GM19452 (cell line): ENCODE data around the gene NIPAL1.

ENCODE experiments used
- ATAC-seq: cut with Tn5 transposase; IDR thresholded peaks from one replicate; pipeline ENCODE4 v1.9.1; 2021; ENCODE audit not compliant: unreplicated experiment

The NIPAL1 gene

GRCh38 chr4:48058617-48059530 lies 42.3 kb downstream of the NIPAL1 start:
- no peak for ATAC-seq

- peak; percentile 46 for ATAC-seq
Observed at GRCh38 chr4:48064349-48064748, 47.8 kb downstream of the NIPAL1 start.

GRCh38 chr4:48065587-48066052 lies 49.0 kb downstream of the NIPAL1 start:
- peak; percentile 71 for ATAC-seq

DNA sequence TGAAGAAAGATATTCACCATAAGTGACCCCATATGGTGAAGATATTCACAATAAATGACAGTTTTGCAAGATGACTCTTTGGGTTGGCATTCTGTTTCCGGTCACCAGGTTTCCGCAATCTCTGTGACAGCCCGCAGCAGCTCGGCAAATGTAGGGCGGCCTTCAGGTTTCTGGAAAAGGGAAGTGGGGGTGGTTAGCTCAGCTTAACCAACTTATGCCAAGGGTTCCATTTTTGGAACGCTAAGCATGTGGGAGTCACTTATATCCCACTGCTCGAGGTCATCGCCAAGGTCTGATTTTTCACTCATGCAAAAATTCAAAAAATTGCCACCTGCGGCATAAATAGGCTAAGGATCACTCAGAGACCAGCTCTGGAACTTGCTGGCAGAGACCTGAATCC lies 51.0 kb downstream of the NIPAL1 start:
- no peak for ATAC-seq

DNA sequence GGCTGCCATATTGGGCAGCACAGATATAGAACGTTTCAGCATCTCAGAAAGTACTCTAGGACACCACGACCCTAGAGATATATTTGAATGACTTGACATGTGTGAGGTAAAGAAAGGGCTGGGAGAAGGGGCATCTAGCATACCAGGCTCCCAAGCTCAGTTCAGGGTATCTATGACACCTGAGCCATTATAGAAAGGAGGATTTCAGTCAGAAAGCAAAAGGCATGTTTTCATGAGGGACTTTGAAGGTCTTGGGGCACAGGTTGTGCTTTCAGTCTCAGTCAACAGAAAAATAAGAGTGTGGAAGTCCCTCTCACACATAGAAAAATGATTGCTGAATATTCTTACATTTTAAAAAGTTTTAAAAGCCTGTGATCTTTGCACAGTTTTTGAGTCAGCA lies 51.6 kb downstream of the NIPAL1 start:
- ATAC-seq: no peak

- no peak for ATAC-seq
Observed at GRCh38 chr4:48069026-48069425, 52.5 kb downstream of the NIPAL1 start.

DNA sequence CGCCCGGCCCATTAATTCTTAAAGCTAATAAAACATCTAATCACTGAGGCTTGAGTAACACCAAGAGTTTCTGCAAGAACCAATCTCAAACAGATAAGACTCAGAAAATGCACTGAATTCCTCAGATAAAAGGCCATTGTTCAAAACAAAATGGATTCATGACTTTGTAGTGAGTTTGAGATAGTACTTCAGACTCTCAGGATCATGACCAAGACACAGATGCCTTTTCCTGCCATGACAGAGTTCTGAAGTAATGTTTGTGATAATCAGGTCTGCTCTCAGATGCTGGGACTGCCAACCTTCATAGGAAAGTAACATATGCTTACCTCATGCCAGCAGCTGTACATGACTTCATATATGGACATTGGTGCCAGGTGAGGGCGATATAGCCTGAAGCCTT lies 54.6 kb downstream of the NIPAL1 start:
- ATAC-seq: no peak

DNA sequence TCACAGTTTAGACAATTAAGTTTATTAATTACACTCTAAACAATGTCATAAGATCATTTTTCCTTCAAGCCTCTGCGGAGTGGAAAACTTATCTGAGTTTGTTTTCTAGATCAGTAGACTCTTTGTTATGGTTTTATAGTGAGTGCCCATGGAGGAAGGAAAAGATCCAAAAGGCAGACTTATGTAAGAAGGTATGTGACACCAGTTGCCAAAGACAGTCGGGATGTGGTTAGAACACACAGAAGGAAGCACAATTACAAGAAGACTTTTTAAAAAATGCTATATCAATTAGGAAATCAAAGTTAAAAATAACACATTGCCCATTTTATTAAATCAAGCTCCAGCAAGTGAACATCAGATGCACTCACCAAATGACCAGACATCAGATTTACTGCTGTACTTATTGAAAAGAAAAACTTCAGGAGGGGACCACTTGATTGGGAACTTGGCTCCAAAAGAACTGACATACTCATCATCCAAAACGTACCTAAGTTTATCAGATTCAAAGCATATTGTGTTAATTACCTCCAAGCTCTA lies 57.1 kb downstream of the NIPAL1 start:
- ATAC-seq: no peak

- no peak for ATAC-seq
Observed at GRCh38 chr4:48074657-48075056, 58.1 kb downstream of the NIPAL1 start.

DNA sequence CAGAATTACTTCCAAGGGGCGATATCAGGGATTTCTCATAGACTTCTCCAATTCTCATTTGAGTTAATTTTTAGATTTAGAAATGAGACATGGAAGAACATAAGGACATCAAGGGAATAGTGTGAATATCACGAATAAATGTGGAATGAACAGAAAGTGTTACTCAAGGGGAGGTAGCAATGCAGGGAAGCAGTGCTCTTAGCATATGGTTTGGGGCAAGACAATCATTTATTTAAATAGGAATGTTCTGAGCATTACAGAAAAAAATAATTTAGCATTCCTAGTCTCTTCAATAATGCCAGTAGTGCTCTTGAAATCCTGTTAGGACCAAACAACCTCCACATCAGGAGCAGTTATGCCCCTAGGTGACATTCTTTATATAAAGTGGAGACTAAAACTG lies 61.9 kb downstream of the NIPAL1 start:
- ATAC-seq: no peak

GRCh38 chr4:48078862-48079655 lies 62.5 kb downstream of the NIPAL1 start:
- no peak for ATAC-seq

- no peak for ATAC-seq
Observed at GRCh38 chr4:48079972-48080391, 63.4 kb downstream of the NIPAL1 start.

DNA sequence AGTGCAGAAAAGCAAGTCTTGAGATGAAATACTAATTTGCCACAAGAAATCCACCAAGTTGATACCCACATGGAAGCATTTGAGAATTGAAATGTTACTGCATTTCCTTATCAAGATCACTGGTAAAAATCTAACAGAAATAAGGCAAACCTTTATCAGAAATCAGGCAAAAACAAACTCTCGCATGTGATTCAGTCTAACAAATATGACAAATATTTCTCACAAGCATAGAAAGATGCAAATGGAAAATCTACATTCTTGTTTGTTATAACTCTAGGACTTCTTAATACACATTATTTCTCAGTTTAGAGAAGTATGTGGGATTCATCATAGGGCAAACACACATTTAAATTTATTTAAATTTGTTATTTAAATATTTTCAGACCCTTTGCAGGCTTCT lies 64.6 kb downstream of the NIPAL1 start:
- ATAC-seq: no peak

DNA sequence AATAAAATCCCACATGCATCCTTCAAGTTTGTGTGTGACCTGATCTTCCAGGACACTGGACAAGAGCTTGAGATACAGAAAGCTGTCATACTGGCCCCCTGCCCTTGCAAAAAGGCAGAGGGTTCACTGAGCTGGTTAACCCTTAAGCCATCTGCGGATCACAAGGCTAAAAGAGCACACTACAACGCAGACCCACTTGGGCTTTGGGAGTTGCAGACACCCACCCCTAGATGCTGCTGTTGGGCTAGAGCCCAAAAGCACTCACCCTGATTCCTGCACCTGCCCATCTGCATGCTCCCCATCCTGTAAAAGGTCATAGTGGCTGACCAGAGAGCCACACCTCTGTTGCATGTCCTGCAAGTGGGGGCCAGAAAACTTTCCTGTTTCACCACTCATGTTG lies 66.4 kb downstream of the NIPAL1 start:
- ATAC-seq: no peak

DNA sequence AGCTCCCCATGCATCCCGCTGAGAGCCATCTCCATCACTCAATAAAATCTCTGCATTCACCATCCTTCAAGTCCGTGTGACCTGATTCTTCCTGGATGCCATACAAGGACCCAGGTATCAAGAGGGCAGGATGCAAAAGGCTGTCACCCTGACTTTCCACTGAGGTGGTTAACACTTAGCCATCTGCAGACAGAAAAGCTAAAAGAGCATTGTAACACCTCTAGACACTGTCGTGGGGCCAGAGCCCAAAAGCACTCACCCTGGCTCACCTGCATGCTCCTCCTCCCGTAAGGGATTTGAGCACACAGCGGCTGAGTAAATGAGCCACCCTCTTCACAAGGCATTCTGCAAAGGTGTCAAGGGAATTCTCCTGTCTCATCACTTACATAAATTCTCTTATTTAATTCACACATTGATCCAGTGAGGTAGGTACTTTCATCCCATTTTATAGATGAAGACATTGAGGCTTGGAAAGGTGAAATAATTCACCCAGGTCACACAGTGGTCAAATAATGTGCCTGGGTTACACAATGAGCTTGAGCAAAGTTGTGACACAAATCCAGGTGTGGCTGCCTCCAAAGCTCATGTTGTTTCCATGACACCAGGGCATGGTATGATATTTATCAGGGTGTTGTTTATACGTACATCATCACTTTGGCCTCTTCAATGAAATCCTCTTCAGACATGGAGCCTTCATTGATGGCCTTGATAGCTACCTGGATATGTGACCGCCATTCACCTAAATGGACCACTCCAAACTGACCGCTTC lies 69.4 kb downstream of the NIPAL1 start:
- ATAC-seq: no peak
